Activated naive CD4-positive, alpha-beta T cell treated with anti-CD3 and anti-CD28 coated beads, Interleukin-2, amount 50 U/mL, for 72 hours (primary cell): Measurements from ENCODE around the gene GARNL3. TPM values are rescaled to one million over a fixed set of nuclear protein-coding genes. Genes with fewer than 3 reads are reported as not detected.

ENCODE experiments used
- ATAC-seq, 2 donors: fragments of 150-1000 bp; cut with Tn5 transposase; 2 replicates each; pipeline ENCODE4 v1.10.0; 2021; ENCODE audit warnings: mild to moderate bottlenecking in 2 of 2, moderate library complexity in 2 of 2
- DNase-seq, 2 donors: peaks; one replicate each; pipeline ENCODE4 v3.0.0; 2021 to 2022; ENCODE audit warnings: low spot score in 2 of 2
- H3K27ac Mint-ChIP-seq, 2 donors: one replicate each; pipeline ENCODE4 v1.8.0; 2022; ENCODE audit warnings: mild to moderate bottlenecking in 2 of 2, mixed read lengths in 2 of 2
- H3K36me3 Mint-ChIP-seq, 2 donors: one replicate each; pipeline ENCODE4 v1.8.0; 2022; ENCODE audit warnings: mixed read lengths in 2 of 2
- H3K9me3 Mint-ChIP-seq, 2 donors: one replicate each; pipeline ENCODE4 v1.8.0; 2022; ENCODE audit warnings: mixed read lengths in 2 of 2
- total RNA-seq, 2 donors: library from RNA; stranded (reverse); gene quantifications; one replicate each; pipeline ENCODE4 v1.2.3, GENCODE V29; 2022

Gene GARNL3
- total RNA-seq, 2 donors from 2014 or later, result 3.5 to 5.4 TPM

DNA sequence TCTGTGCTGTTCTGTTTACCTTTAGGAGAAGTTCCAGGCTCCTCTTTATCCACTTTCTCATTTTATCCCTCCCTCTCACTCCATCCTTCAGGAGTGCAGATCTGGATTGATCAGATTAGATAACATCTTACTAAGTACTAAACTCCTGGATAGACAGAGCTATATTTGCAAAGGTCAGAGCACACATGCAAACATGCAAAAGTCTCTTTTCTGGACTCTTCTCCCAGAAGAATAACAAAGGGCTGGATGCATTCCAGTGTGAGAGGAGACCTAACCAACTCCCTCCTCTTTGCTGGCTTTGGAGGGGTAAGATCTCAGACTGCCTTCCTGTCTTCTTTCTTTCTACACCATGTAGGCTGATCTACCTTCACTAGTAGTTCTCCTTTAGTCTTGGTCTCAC, 21.4 kb downstream of the GARNL3 start:
- Mint-ChIP-seq H3K9me3 (no peaks in the 10 kb centered on the region), H3K36me3 (no peaks in the 10 kb centered on the region), H3K27ac (no peak overlapping the region)
- DNase-seq (no peak), ATAC-seq (no peak)

DNA sequence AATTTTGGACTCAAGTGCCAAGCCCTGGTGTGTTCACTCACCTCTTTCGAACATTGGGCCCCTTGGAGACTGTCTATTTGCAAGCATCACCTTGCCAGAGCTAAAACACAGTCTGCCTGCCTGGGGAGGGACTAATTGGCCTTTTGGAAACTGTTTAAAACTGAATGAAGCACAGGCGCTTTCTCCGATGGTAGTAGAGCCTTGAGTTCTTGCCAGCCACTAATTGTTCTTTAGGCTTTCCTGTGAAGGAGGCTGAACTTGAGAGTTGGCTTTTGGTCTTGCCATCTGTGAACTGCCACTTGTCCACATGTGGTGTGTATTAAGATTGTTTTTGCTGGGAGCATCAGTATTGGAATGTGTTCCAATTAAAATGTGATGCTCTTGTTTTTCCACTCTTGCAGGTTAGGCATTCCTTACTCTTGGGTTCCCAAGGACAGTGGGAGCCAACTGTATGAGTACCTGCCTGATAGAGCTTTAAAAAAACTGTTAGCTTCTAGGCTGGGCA, 26.0 kb downstream of the GARNL3 start:
- ATAC-seq (no peak), DNase-seq (no peak)
- Mint-ChIP-seq H3K36me3 (no peaks in the 10 kb centered on the region), H3K9me3 (no peaks in the 10 kb centered on the region), H3K27ac (no peak overlapping the region)

DNA sequence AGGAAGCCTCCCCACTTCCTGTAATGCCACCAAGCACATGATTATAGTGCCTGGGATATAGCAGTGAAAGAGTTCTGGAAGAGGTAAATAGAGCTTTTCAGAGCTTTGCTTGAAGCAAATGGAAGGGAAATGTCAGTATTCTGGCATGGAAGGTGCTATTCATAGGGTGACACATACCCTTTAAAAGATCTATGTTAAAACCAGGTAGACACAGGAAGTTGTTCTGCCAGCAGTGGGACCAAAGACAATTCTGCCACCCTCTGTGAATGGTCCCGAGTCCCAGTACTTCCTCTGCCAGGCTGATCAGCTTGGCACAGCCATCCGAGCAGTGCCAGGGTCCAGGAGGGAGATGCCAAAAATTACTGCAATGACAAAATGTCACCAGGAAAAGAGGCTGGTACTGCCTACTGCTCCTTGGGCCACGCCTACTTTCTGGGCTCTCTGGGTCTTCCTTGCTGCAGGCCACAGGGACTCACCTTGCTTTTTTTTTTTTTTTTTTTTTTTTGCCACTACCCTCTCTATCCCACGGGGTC, 26.7 kb downstream of the GARNL3 start:
- H3K27ac Mint-ChIP-seq, result no peak overlapping the region
- DNase-seq (no peak), ATAC-seq (no peak)
- H3K36me3 Mint-ChIP-seq, result no peaks in the 10 kb centered on the region
- no peaks in the 10 kb centered on the region for H3K9me3 Mint-ChIP-seq

DNA sequence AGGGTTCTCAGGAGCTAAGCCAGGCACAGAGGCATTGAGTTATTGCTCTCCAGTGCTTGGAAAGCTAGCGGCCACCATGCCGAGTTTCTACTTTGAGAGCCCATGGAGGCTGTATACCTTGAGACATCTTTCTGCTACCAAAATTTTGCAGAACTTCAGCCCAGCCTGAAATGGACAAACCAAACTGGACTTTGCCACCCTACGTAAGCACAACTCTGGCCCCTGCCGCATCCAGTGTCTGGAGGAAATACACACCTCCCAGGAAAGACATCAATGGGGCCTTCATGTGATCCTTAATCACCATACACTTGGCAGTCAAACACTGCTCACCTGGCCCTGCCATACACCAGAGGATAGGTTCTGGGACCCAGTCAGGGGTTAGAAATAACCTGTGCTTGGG, 27.8 kb downstream of the GARNL3 start:
- DNase-seq, result no peak
- no peak for ATAC-seq
- Mint-ChIP-seq H3K9me3 (no peaks in the 10 kb centered on the region), H3K27ac (no peak overlapping the region), H3K36me3 (no peaks in the 10 kb centered on the region)

DNA sequence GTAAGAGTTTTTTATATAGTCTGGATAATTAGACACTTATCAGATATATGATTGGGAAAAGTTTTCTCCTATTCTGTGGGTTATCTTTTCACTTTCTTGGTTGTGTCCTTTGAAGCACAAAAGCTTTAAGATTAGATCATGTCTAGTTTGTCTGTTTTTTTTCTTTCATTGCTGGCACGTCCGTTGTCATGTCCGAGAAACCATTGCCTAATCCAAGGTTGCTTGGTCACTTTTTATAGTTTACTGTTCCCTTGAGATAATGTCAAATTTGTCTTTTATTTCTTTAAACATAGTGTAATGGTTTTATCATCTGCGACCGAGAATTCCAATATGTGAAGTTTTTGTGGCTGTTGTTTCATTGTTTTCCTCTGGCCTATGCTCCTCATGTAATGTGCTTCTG, 28.8 kb downstream of the GARNL3 start:
- H3K27ac Mint-ChIP-seq, result no peak overlapping the region
- H3K36me3 Mint-ChIP-seq, result no peaks in the 10 kb centered on the region
- ATAC-seq (no peak), DNase-seq (no peak)
- H3K9me3 Mint-ChIP-seq, result no peaks in the 10 kb centered on the region

DNA sequence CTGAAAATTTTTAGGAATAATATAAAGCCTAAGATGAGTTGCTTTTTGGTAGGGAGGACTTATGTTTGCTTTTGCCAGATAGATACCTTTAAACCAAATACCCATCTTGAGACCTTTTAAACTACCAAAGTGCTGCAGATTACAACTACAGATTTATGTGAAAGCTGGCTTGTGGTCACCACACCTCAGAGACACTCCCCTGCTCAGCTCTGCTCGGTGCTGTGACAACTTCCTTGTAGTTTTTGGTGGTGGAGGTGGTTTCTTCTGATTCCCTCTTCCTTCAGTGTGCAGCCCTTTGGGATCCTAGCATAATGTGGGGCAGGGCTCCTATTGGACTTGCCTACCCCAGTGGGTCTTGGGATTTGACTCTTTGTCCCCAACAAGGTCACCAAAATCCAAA, 29.2 kb downstream of the GARNL3 start:
- Mint-ChIP-seq H3K27ac (no peak overlapping the region), H3K9me3 (no peaks in the 10 kb centered on the region), H3K36me3 (no peaks in the 10 kb centered on the region)
- ATAC-seq (no peak), DNase-seq (no peak)

DNA sequence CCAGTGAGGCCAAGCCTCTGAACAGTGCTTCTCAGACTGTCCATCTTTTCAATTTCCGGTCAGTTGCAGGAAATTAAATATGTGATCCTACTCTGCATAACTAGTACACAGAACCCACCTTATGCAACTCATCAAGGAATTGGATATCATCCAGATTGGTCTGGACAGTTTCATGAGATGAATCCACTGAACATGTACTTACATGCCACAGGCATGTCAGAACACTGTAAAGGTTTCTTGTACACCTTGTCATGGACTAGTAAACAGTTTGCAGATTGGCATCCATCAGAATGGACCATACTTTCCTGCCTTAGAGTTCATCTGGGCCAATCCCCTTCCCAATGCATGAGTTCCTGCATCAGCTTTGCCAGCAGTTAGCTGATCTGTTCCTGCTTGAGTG, 30.4 kb downstream of the GARNL3 start:
- Mint-ChIP-seq H3K27ac (no peak overlapping the region), H3K36me3 (no peaks in the 10 kb centered on the region), H3K9me3 (no peaks in the 10 kb centered on the region)
- ATAC-seq (no peak), DNase-seq (no peak)

DNA sequence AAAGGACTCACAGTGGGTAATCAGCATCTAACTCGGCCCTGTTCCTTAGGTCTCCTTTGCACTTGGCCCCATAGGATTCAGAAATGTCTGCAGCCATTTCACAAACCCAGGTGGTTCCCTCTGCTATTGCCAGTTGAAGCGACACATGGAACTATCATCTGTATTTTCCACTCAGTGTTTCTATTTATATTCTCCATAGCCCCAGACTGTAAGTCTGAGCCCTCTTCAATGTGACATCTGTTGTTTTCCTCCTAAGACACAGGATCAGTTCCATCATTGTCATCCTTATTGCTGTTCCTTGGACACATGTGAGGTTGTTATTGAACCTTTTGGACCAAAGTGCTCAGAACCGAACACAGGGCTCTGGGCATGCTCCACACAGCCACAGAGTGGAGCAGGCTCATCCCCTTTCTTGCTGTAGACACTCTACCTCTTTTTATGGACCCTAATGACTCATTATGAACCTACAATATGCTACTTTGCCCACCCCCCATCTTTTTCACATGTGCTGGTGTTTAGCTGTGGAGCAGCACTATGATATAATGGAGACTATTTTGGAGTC, 36.4 kb downstream of the GARNL3 start:
- H3K9me3 Mint-ChIP-seq, result no peaks in the 10 kb centered on the region
- no peak for DNase-seq
- H3K27ac Mint-ChIP-seq, result no peak overlapping the region
- H3K36me3 Mint-ChIP-seq, result no peaks in the 10 kb centered on the region
- ATAC-seq, result no peak

DNA sequence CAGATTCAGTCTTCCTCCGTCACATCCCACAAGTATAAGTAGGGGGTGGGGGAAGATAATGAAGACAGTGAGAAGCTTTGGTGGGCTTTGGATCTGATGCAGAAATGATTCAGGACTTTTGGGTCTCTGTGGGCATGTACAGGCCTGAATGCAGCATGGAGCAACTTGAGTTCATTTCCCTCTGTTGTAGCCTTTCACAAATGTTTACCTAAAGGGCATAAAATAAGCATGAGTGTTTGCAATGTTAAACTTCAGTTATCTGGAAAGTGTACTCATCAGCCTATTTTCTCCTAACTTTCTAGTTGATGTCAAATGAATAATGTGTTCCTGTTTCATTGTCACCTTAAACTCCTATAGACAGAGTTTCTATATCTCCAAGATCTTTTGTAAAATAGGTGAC, 39.3 kb downstream of the GARNL3 start:
- Mint-ChIP-seq H3K27ac (no peak overlapping the region), H3K9me3 (no peaks in the 10 kb centered on the region), H3K36me3 (no peaks in the 10 kb centered on the region)
- DNase-seq (no peak), ATAC-seq (no peak)

DNA sequence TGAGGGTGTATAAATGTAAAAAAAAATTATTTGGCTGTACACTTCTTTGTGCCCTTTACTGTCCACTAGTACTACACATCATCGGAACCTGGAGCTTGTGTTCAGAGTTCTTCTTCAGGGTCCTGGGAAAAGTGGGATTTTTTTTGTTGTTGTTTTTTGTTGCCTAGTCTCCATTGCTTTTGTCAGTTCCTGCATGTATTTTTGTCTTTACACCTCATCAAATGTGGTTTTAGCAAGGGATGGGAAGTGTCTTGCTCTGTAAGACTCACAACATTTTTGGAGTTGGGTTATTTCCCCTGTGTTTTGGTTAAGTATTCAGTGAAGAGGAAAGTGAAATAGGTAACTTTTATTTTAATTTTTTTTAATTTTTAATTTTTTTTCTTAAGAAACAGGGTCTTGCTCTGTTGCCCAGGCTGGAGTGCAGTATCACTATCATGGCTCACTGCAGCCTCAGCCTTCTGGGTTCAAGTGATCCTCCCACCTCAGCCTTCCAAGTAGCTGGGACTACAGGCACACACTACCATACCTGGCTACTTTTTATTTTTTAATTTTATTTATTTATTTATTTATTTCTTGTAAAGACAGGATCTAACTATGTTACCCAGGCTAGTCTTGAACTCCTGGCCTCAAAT, 40.7 kb downstream of the GARNL3 start:
- Mint-ChIP-seq H3K27ac (no peak overlapping the region), H3K36me3 (no peaks in the 10 kb centered on the region), H3K9me3 (no peaks in the 10 kb centered on the region)
- ATAC-seq, result no peak
- DNase-seq, result no peak

DNA sequence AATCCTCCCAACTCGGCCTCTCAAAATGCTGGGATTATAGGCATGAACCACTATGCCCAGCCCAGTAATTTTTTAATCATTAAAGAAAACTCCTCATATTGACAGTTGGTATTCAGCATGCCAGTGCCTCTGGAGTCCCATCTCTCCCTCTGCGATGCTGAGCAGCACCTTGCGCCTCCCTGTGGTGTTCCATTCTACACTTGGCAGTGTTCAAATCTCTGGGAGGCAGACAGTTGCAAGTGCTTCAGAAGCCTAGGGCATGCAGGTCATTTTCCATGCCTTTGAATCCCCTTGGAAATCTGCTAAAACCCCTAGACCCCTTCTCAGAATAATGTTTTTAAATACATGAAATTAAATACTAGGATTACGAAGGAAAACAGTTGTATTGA, 41.3 kb downstream of the GARNL3 start:
- no peaks in the 10 kb centered on the region for H3K9me3 Mint-ChIP-seq
- no peak overlapping the region for H3K27ac Mint-ChIP-seq
- H3K36me3 Mint-ChIP-seq, result no peaks in the 10 kb centered on the region
- ATAC-seq (no peak), DNase-seq (no peak)

DNA sequence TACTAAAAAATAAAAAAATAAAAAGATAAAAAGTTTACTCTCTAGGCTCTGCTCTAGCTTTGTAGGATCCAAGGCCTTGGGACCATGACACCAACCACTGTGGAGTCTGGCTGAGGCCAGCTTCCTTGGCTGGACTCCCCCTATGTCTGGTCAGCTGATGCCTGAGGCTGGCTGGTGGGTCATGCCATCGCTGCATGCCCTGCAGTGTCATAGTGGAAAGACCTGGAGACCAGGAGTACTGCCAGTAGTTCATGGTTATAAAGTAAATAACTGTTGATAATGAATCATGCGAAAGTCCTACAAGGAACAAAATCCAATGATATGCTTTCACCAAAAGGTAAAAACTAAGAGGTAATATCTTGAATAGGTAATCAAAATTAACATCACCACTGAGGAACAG, 43.2 kb downstream of the GARNL3 start:
- no peaks in the 10 kb centered on the region for H3K9me3 Mint-ChIP-seq
- no peak overlapping the region for H3K27ac Mint-ChIP-seq
- no peaks in the 10 kb centered on the region for H3K36me3 Mint-ChIP-seq
- ATAC-seq, result no peak
- DNase-seq, result no peak

DNA sequence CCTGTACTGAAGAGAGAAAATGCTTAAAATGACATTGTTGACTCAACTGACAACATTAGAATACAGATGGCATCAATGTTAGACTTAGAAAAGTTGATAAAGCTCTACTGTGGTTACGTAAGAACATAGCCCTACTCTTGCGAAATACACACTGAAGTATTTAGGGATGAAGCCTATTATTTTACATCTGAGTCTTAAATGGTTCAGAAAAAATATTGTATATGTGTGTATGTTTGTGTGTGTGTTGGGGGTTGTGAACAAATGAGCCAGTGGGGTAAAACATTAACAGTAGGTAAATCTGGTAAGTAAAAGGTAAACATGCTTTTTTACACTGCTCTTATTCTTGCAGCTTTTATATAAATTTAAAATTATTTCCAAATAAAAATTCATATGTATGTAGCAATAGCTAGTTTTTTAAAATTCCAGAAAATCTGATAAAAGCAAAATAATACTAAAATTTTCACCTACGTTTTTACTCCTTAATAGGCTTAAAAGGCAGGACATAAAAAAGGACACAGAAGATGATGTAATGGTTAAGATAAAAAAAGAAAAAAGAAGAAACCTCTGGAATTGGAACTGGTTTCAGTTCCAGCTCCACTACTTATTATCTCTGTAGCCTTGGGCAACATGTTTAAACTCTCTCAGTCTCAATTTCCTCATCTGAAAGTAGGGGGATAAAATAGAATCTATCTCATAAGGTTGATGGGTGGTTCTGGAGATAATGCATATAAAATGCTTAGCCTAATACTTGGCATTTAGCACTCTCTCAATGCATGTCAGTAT, 44.3 kb downstream of the GARNL3 start:
- H3K36me3 Mint-ChIP-seq, result no peaks in the 10 kb centered on the region

DNA sequence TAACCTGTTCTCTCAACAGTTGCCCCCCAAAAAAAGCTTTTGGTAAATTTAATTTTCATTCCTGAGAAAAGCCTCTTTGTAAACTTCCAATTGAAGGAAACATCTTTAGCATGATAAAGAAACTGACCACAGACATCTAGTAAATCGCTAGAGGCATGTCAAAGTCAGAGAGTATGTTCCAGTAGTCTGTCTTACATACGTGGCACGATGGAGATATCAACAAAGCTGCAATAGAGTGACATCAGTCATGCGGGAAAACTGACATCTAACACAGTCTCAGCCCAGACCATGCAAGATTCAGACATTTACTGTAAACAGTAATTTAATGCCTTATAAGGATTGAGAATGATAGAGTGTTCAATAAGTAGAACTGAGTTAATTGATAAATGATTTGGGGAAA, 45.1 kb downstream of the GARNL3 start:
- no peaks in the 10 kb centered on the region for H3K36me3 Mint-ChIP-seq
- DNase-seq (no peak), ATAC-seq (no peak)
- no peak overlapping the region for H3K27ac Mint-ChIP-seq
- no peaks in the 10 kb centered on the region for H3K9me3 Mint-ChIP-seq

More for the DNA sequence above, 44.3 kb downstream of the GARNL3 start:
- no peaks in the 10 kb centered on the region for H3K9me3 Mint-ChIP-seq
- DNase-seq (no peak), ATAC-seq (no peak)
- H3K27ac Mint-ChIP-seq, result no peak overlapping the region

DNA sequence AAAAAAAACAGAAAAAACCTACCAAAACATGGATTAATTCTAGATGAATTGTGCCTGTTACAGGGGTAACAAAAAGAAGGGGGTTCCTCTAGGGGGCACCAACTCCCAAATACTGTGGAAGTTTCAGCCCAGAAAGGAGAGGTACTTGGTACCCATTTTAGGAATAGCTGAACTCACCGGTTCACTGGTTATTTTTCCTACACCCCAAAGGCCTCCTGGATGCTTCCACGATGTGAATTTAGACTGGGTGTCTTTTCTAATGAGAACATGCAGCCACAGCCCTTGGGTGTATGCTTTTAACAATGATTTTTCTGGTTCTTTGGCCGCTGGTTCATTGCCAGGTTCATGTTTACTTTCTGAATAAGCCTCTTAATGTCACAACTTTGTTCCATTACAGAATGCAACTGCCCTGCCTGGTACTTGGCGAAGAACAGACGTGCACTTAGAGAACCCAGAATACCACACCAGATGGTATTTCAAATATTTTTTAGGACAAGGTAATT, 46.7 kb downstream of the GARNL3 start:
- H3K36me3 Mint-ChIP-seq, result peaks cover 0 to 4% of the 10 kb centered on the region in 2 donors
- no peak overlapping the region for H3K27ac Mint-ChIP-seq
- ATAC-seq, result no peak
- peak in 1 of 2 donors; percentile 21 for DNase-seq
- no peaks in the 10 kb centered on the region for H3K9me3 Mint-ChIP-seq

DNA sequence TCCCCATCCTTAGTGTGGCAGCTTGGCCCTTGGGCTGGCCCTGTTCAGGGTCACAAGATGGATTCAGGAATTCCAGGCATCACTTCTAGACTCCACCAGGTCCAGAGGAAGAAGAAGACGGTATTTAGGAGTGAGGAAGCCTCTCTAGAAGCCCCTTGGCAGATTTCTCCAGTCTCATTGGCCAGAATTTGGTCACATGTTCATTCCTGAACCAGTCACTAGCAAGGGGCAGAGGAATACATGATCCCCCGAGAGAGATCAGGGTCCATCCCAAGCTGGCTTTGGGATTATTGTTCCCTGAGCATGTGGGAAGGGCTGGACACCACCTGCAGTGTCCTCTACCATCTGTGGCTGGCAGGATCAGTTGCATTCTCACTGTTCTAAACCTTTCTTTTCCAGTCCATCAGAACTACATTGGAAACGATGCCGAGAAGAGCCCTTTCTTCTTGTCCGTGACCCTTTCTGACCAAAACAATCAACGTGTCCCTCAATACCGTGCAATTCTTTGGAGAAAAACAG, 48.5 kb downstream of the GARNL3 start:
- Mint-ChIP-seq H3K9me3 (no peaks in the 10 kb centered on the region), H3K36me3 (peaks cover 0 to 4% of the 10 kb centered on the region in 2 donors), H3K27ac (no peak overlapping the region)
- DNase-seq, result no peak
- ATAC-seq, result no peak

DNA sequence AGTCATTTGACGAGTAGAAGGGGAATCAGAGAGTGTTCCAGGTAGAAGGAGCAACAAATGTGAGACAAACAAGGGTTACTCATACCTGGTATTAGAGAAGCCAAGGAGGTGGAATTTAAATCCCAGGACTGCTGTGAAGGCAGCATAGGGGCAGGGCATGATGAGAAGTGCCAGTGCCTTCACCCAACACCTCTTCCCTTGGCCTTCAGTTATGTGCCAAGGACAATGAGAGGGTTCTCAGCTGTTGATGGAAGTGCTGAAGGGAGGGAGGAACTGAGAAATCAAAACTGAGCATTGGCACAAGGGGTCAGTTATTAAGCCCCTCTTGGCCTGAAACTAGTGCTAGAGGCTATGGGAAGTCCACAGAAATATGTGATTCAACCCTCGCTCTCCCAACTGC, 50.3 kb downstream of the GARNL3 start:
- no peaks in the 10 kb centered on the region for H3K9me3 Mint-ChIP-seq
- peak in 1 of 2 donors; percentile 25 for ATAC-seq
- H3K36me3 Mint-ChIP-seq, result peaks cover 0 to 4% of the 10 kb centered on the region in 2 donors
- no peak overlapping the region for H3K27ac Mint-ChIP-seq
- no peak for DNase-seq
